ENCODE results near the gene ADGRV1.

ADGRV1 gene

DNA sequence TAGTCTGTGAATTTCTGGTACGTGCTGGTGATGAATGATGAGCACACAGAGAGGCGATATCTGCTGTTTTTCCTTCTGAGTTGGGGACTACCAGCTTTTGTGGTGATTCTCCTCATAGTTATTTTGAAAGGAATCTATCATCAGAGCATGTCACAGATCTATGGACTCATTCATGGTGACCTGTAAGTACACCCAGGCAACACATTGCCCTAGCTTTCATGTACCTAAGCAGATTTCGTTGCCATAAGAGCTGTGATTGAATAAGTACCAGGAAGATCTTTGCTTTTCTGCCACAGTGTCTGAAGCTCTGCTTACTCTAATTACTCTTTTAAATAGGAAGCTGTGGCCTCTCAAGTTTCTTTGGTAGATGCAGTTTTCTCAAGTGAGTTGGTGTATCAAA, 426.7 kb downstream of the ADGRV1 start:
- peaks cover 10% of the 10 kb centered on the region for H3K4me1 ChIP-seq (ENCODE audit: control insufficient read depth, insufficient read depth, low read length)
- peaks cover 0 to 3% of the 10 kb centered on the region in 2 experiments; a peak in 2 of 3 replicates for H3K36me3 ChIP-seq (ENCODE audit: control insufficient read depth in 2 of 2, insufficient read depth in 1 of 2, low read length in 2 of 2)
- ChIA-PET POLR2A (interaction anchor here (0.6 kb wide), 1 partner anchor 82 kb away, joined by 6 read pairs; no protein-coding TSS in a partner anchor), CTCF (interaction anchor here (1.1 kb wide), 1 partner anchor 9 kb away, joined by 6 read pairs; no protein-coding TSS in a partner anchor)
- H3K9me3 ChIP-seq (ENCODE audit: control insufficient read depth, insufficient read depth, low read depth, low read length), result no peaks in the 10 kb centered on the region
- TF ChIP-seq ZNF121 (tag by site-specific recombination; IDR thresholded peaks at IDR 0.05), result no peak
- no peak for TF ChIP-seq ZNF248 (tag by site-specific recombination; IDR thresholded peaks at IDR 0.05)
- no peak for TF ChIP-seq SP2 (tag by site-specific recombination; IDR thresholded peaks at IDR 0.05)
- no peak for TF ChIP-seq ZNF302 (tag by site-specific recombination; IDR thresholded peaks at IDR 0.05; ENCODE audit: low read depth)
- TF ChIP-seq EGR2 (tag by site-specific recombination; IDR thresholded peaks at IDR 0.05; ENCODE audit: low read depth), result no peak
- no peak for TF ChIP-seq ZFP3 (tag by site-specific recombination; IDR thresholded peaks at IDR 0.05; ENCODE audit: low read depth)
- TF ChIP-seq, protein P1, sequence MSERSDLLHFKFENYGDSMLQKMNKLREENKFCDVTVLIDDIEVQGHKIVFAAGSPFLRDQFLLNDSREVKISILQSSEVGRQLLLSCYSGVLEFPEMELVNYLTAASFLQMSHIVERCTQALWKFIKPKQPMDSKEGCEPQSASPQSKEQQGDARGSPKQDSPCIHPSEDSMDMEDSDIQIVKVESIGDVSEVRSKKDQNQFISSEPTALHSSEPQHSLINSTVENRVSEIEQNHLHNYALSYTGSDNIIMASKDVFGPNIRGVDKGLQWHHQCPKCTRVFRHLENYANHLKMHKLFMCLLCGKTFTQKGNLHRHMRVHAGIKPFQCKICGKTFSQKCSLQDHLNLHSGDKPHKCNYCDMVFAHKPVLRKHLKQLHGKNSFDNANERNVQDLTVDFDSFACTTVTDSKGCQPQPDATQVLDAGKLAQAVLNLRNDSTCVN (tag by site-specific recombination; optimal IDR thresholded peaks at IDR 0.05), result no peak
- no peak for TF ChIP-seq ZNF555 (tag by site-specific recombination; conservative IDR thresholded peaks at IDR 0.05)
- TF ChIP-seq ZNF157 (tag by site-specific recombination; IDR thresholded peaks at IDR 0.05), result no peak
- TF ChIP-seq, protein P2, sequence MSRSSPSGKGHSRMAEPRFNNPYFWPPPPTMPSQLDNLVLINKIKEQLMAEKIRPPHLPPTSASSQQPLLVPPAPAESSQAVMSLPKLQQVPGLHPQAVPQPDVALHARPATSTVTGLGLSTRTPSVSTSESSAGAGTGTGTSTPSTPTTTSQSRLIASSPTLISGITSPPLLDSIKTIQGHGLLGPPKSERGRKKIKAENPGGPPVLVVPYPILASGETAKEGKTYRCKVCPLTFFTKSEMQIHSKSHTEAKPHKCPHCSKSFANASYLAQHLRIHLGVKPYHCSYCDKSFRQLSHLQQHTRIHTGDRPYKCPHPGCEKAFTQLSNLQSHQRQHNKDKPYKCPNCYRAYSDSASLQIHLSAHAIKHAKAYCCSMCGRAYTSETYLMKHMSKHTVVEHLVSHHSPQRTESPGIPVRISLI (tag by site-specific recombination; IDR thresholded peaks at IDR 0.05), result no peak
- no peak for TF ChIP-seq ZFHX2 (tag by site-specific recombination; conservative IDR thresholded peaks at IDR 0.05)
- H3K4me3 ChIP-seq (ENCODE audit: low read depth, low read length), result no peak overlapping the region
- no peak overlapping the region for H3K27ac ChIP-seq (ENCODE audit: extremely low read depth, low read depth, low read length)

DNA sequence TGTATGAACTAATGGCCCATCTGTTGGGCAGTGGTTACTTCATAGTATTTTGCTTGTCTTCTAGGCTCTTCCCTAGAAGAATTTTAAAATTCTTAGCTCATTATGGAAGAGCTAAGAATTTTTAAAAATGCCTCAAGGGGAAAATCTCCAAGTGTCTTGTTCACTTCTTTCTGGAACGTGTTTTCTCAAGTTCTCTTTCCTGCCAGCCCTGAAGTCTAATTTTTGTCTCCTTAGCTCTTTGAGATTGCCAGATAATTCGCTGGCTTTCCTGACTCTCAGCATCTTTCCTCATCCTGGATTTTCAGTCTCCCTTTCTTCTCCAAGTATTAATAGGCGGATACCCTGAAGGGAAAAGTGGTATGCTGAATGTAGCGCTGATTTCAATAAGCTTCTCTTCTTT, 429.1 kb downstream of the ADGRV1 start:
- Histone ChIP-seq H3K4me1 (ENCODE audit: control insufficient read depth, insufficient read depth, low read length) (peaks cover 7% of the 10 kb centered on the region), H3K27ac (ENCODE audit: extremely low read depth, low read depth, low read length) (no peak overlapping the region), H3K36me3 (ENCODE audit: control insufficient read depth in 2 of 2, insufficient read depth in 1 of 2, low read length in 2 of 2) (peaks cover 0 to 3% of the 10 kb centered on the region in 2 experiments; a peak in 2 of 3 replicates), H3K4me3 (ENCODE audit: low read depth, low read length) (no peak overlapping the region), H3K9me3 (ENCODE audit: control insufficient read depth, insufficient read depth, low read depth, low read length) (no peaks in the 10 kb centered on the region)
- ChIA-PET CTCF (interaction anchor here (1.3 kb wide), 1 partner anchor 397 kb away, joined by 4 read pairs; no protein-coding TSS in a partner anchor), POLR2A (no interaction called here)
- TF ChIP-seq ZNF624 (tag by site-specific recombination; IDR thresholded peaks at IDR 0.05), result no peak
- TF ChIP-seq BCL11A (tag by site-specific recombination; IDR thresholded peaks at IDR 0.05; ENCODE audit: low read depth), result no peak
- TF ChIP-seq ZNF596 (tag by site-specific recombination; IDR thresholded peaks at IDR 0.05), result no peak
- TF ChIP-seq ZNF324 (tag by site-specific recombination; IDR thresholded peaks at IDR 0.05), result no peak
- no peak for TF ChIP-seq ZNF416 (tag by site-specific recombination; IDR thresholded peaks at IDR 0.05)
- no peak for TF ChIP-seq BCL11B (tag by site-specific recombination; IDR thresholded peaks at IDR 0.05; ENCODE audit: low read depth)
- TF ChIP-seq ZNF37A (tag by site-specific recombination; IDR thresholded peaks at IDR 0.05), result no peak
- TF ChIP-seq ZNF837 (tag by site-specific recombination; IDR thresholded peaks at IDR 0.05), result no peak
- TF ChIP-seq TCF7L2 (IDR thresholded peaks at IDR 0.05; ENCODE audit: borderline replicate concordance, low read depth, low read length), result no peak

DNA sequence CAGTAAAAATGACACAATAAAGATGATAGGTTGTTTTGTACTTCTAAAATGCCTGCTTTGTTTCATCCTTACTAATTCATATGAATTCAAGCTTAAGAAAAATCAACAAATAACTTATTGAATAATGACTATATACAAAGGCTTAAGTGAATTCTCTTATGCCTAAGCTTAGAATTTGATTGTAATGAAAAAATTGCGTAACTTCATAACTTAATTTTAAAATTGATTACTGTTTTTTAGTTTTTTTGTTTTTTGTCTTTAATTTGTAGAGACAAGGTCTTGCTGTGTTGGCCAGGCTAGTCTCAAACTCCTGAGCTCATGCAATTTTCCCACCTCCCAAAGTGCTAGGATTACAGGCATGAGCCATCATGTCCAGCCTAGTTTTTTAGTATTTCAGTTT, 432.6 kb downstream of the ADGRV1 start:
- H3K9me3 ChIP-seq (ENCODE audit: control insufficient read depth, insufficient read depth, low read depth, low read length), result no peaks in the 10 kb centered on the region
- ChIA-PET CTCF (interaction anchor here (0.7 kb wide), 1 partner anchor 188 kb away, joined by 4 read pairs; no protein-coding TSS in a partner anchor), POLR2A (no interaction called here)
- H3K4me1 ChIP-seq (ENCODE audit: control insufficient read depth, insufficient read depth, low read length), result no peaks in the 10 kb centered on the region
- no peak overlapping the region for H3K27ac ChIP-seq (ENCODE audit: extremely low read depth, low read depth, low read length)
- H3K4me3 ChIP-seq (ENCODE audit: low read depth, low read length), result no peak overlapping the region
- H3K36me3 ChIP-seq (ENCODE audit: control insufficient read depth in 2 of 2, insufficient read depth in 1 of 2, low read length in 2 of 2), result no peaks in the 10 kb centered on the region; a peak in 2 of 3 replicates
- TF ChIP-seq ZNF335 (tag by site-specific recombination; conservative IDR thresholded peaks at IDR 0.05) (no peak), ZNF169 (tag by site-specific recombination; IDR thresholded peaks at IDR 0.05) (no peak), SP7 (tag by site-specific recombination; IDR thresholded peaks at IDR 0.05) (no peak), ZNF423 (tag by site-specific recombination; IDR thresholded peaks at IDR 0.05) (no peak), ZNF621 (tag by site-specific recombination; IDR thresholded peaks at IDR 0.05) (no peak), ZNF394 (tag by site-specific recombination; IDR thresholded peaks at IDR 0.05; ENCODE audit: borderline replicate concordance) (no peak), ZNF530 (tag by site-specific recombination; IDR thresholded peaks at IDR 0.05; ENCODE audit: low read depth) (no peak), ZNF747 (tag by site-specific recombination; IDR thresholded peaks at IDR 0.05) (no peak), FEZF1 (tag by site-specific recombination; IDR thresholded peaks at IDR 0.05) (no peak), ZNF660 (tag by site-specific recombination; IDR thresholded peaks at IDR 0.05) (no peak), ZNF404 (tag by site-specific recombination; IDR thresholded peaks at IDR 0.05) (no peak)
- TF ChIP-seq, protein P3, sequence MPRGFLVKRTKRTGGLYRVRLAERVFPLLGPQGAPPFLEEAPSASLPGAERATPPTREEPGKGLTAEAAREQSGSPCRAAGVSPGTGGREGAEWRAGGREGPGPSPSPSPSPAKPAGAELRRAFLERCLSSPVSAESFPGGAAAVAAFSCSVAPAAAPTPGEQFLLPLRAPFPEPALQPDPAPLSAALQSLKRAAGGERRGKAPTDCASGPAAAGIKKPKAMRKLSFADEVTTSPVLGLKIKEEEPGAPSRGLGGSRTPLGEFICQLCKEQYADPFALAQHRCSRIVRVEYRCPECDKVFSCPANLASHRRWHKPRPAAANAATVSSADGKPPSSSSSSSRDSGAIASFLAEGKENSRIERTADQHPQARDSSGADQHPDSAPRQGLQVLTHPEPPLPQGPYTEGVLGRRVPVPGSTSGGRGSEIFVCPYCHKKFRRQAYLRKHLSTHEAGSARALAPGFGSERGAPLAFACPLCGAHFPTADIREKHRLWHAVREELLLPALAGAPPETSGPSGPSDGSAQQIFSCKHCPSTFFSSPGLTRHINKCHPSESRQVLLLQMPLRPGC (tag by site-specific recombination; IDR thresholded peaks at IDR 0.05), result no peak
